CD4-positive, alpha-beta T cell treated with Interleukin-6 at 100 ng/mL for 8 hours (primary cell): ENCODE results near the gene HOXC5.

ENCODE experiments used
- DNase-seq: peaks from one replicate; pipeline ENCODE4 v3.0.0-alpha.2; 2020; ENCODE audit warnings: mixed read lengths, low spot score

The HOXC5 gene

GRCh38 chr12:54032627-54033100, at the start of gene HOXC5:
Gene HOXC5, plus strand, starts transcription at chr12:54033050. Its CDS starts 73 bp downstream, at chr12:54033123.
- peak; percentile 48 for DNase-seq

DNA sequence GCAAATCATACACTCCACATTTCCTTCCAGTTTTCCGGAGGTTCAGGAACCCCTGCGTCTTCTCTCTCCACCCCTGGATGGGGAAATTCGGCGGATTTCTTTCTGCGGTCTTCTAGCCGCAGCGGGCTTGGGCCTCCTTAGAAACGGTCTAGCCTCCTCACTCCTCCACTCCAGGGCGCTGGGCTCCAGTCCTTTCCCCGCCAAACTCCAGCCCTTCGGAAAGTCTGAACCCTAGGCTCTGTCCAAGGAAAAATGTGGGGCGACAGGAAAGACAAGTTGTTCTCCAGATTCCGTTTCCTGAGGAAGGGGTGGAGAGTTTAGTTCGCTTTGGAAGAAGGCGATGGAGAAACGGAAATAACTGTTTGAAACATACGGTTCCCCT, 49.3 kb upstream of the HOXC5 start:
- DNase-seq, result no peak

DNA sequence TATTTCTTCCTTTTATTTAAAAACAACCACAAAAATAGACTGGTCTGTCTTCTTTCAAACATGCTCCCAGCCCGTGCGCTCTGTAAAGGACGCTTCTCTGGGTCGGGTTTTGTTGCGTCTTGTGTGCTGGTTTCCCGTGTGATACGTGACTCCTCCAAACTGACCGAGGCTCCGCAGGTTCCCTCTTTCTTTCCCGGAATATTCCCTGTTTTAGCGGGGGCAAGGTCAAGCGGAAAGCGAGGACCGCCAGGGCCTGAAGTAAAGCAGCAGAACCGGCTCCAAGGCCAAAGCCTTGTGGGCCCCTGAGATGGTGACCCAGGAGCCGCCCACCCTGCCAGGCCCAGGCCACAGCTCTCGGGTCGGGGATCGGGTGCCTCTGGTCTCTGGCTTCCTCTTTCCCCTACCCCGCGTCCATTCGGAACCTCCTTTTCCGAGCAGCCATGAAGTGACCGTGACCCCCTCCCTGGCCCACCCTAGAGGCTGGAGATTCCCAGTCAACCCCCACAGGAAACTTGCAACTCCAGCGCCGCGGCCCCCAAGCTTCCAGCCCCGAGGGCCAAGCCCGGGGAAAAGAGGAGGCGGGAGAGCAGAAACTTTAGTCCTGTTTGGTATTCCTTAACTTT, 48.8 kb upstream of the HOXC5 start:
- DNase-seq, result no peak

GRCh38 chr12:53984901-53985691, 47.8 kb upstream of the HOXC5 start, which contains the start of gene HOXC10:
Gene HOXC10, plus strand, starts transcription at chr12:53985146. Its CDS starts 114 bp downstream, at chr12:53985260.
- peak; percentile 56 for DNase-seq

GRCh38 chr12:53985692-53985993, 47.2 kb upstream of the HOXC5 start:
- DNase-seq, result no peak

GRCh38 chr12:53985994-53986685, 46.7 kb upstream of the HOXC5 start:
- DNase-seq, result no peak

- no peak for DNase-seq
Observed at GRCh38 chr12:53986686-53987483, 46.0 kb upstream of the HOXC5 start.

DNA sequence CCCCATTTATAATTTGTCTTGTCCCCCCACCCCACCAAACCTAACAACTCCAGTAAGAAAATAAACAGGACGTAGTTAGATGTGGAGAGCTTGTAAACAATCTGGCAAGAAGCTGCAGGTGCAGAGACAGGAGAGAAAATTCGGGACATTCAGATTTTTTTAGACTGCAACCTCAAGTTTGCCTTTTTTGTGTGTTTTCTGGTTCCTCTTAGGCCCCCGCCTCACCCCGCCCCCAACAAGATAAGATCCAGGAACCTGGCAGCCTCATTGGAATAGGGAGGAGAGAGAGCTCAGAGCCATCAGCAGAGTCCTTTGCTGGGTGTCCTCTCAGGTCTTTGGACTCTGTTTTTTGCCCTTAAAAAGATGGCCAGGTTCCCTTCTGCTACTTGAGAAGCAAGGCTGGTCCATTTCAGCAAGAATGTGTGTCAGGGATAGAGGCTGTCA, 45.0 kb upstream of the HOXC5 start:
- DNase-seq, result no peak

DNA sequence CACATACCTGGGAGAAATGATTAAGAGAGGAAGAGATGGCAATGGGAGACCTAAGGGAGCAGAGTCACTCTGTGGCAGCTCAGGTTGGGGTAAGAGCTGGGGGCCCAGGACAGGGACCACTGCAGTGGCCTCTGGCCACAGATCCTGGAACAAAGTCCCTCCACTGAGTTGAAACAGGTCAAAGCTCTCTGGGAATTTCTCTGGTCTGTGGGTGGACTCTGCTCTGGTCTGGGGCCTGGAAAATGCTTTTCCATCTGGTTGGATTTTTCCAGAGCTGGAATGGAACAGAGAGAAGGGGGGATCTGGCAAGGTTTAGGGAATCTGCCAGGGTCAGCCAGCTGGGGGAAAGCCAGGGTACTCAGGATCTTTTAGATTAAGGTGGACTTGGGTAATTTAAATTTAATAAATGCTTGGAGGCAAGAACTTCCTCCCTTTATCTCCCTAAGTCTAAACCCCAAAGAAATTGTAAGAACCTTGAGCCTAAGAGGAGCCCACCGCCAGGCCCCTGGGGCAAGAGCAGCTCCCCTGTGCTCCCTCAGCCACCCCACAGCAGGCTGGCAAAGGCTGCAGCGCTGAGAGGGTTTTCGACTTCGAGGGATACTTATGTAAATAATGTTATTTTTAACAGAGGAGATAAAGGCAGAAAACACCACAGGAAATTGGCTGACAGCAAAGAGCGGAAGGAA, 44.2 kb upstream of the HOXC5 start:
- DNase-seq, result no peak

- DNase-seq, result no peak
Observed at GRCh38 chr12:53989227-53990113, 43.4 kb upstream of the HOXC5 start.

- DNase-seq, result no peak
Observed at GRCh38 chr12:53990311-53991076, 42.4 kb upstream of the HOXC5 start.

GRCh38 chr12:53991077-53991460, 41.8 kb upstream of the HOXC5 start:
- no peak for DNase-seq

GRCh38 chr12:53992377-53992889, 40.4 kb upstream of the HOXC5 start:
- no peak for DNase-seq

GRCh38 chr12:53993162-53994008, 39.5 kb upstream of the HOXC5 start:
- DNase-seq, result no peak

DNA sequence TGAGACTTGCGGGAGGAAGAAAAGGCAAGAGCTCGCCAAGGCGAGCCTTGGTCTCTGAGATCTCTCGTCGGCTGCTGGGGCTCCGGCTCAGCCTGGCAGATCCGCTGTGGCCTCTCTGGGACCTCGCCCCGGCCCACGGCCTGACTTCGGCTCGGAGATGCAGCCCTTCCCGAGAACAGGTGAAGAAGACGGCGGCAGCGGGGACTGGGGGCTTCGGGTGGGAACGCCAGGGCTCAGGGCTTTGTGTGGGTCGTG, 38.9 kb upstream of the HOXC5 start:
- DNase-seq, result no peak

DNA sequence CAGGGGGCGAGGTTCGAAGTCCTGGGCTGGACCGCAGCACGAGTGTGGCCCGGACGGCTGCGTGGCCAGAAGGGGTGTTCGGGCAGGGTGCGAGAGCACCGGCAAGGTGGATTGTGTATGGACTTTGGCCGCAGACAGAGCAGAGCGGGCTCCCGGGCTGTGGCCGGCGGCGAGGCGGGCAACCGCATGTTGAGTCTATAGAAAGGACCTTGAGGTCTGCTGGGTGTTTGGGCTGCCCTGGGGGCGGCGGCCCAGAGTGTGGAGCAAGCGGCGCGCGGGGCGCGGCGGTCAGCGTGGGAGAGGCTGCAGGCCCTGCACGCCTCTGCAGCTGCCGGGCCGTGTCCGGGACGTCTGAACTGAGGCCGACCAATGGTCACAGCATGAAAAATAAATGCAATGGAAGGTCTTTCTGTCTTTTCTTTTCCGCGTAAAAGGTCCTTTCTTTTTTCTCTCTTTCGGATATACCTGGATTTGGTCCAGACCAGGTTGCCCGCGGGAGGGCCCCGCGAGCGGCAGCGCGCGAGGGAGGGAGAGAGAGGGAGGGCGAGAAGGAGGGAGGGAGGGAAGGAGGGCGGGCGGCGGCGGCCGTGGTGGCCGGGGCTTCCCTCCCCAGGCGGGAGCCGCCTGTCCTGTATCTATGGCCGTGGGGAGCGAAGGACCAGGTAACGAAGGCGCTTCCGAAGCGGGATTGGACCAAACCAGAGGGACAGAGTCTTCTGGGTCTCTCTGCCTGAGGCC, 38.4 kb upstream of the HOXC5 start:
- no peak for DNase-seq

GRCh38 chr12:53995002-53995377, 37.9 kb upstream of the HOXC5 start:
- DNase-seq, result peak; percentile 14
